ENCODE results near the gene CREB3L4. TPM values are rescaled to one million over a fixed set of nuclear protein-coding genes. Genes with fewer than 3 reads are reported as not detected.
"Not testable (repeated sequence)": the region's sequence is repeated elsewhere in the genome, so short reads cannot be mapped to it uniquely, and the experiment has no call there.

CREB3L4 gene
- total and polyA plus RNA-seq, 4 donors = 1.4 to 10.7 (median 6.9) TPM

DNA sequence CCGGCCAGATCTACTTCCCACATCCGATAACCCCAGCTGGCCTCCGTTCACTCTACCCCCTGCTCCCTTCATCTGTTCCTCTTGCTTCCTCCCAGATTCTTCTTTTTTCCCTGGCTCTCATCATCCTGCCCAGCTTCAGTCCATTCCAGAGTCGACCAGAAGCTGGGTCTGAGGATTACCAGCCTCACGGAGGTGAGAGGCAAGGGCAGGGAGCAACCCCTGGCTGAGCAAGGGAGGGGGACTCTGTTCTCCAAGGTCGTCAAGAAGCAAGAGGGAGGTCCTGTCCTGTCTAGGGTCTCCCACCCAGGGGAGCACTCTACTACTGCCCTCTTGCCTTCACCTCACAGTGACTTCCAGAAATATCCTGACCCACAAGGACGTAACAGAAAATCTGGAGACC, 5.8 kb downstream of the CREB3L4 start:
- Histone ChIP-seq H3K9me3 (ENCODE audit: control insufficient read depth, low read length) (no peaks in the 10 kb centered on the region), H3K4me3 (ENCODE audit: low read length in 2 of 2) (no peak overlapping the region), H3K27me3 (ENCODE audit: control insufficient read depth in 1 of 2, insufficient read depth in 2 of 2, low read length in 1 of 2) (no peaks in the 10 kb centered on the region), H3K36me3 (ENCODE audit: control insufficient read depth in 1 of 2, insufficient read depth in 2 of 2, low read length in 1 of 2) (peaks cover 0 to 2% of the 10 kb centered on the region in 2 donors), H3K27ac (ENCODE audit: low read depth in 1 of 2, low read length in 2 of 2) (no peak overlapping the region), H3K4me1 (ENCODE audit: control insufficient read depth in 1 of 2, insufficient read depth in 2 of 2, low read length in 2 of 2) (no peaks in the 10 kb centered on the region)
- intact Hi-C loops (cut with DNase I) = no loop called here
- WGBS, 2 donors = 67 to 73% methylated on average over 7 of the region's 7 CpGs
- ATAC-seq (ENCODE audit: low FRiP score) = no peak
- no peak for DNase-seq

DNA sequence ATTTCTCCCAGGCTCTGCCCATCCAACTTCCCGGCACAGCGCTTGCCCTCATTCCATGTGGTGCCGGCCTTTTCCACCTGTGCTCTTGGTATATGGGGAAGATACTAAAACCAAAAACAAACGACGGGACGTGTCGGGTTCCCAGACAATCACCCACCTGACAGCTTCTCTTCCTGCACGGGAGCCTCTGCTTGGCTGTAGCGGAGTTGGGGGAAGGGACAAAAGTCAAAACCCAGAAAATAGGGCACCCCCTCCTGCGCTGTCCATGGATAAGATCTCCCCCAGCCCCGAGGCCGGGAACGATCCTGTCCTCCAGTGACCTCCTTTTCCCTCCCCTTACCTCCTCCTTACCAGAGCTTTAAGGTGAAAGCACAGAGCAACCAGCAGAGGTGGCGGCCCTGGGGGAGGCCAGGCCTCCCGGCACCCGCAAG, 9.1 kb downstream of the CREB3L4 start:
- no peaks in the 10 kb centered on the region for H3K9me3 ChIP-seq (ENCODE audit: control insufficient read depth, low read length)
- intact Hi-C loops (cut with DNase I) = no loop called here
- no peaks in the 10 kb centered on the region for H3K27me3 ChIP-seq (ENCODE audit: control insufficient read depth in 1 of 2, insufficient read depth in 2 of 2, low read length in 1 of 2)
- peak overlapping the region; percentile 58 to 83 for H3K4me3 ChIP-seq (ENCODE audit: low read length in 2 of 2)
- no peaks in the 10 kb centered on the region for H3K4me1 ChIP-seq (ENCODE audit: control insufficient read depth in 1 of 2, insufficient read depth in 2 of 2, low read length in 2 of 2)
- DNase-seq (no peak), ATAC-seq (ENCODE audit: low FRiP score) (no peak)
- peaks cover 0 to 2% of the 10 kb centered on the region in 2 donors for H3K36me3 ChIP-seq (ENCODE audit: control insufficient read depth in 1 of 2, insufficient read depth in 2 of 2, low read length in 1 of 2)
- peak overlapping the region in 1 of 2 donors; percentile 45 for H3K27ac ChIP-seq (ENCODE audit: low read depth in 1 of 2, low read length in 2 of 2)
- WGBS, 2 donors = 1% methylated on average over 16 of the region's 16 CpGs

DNA sequence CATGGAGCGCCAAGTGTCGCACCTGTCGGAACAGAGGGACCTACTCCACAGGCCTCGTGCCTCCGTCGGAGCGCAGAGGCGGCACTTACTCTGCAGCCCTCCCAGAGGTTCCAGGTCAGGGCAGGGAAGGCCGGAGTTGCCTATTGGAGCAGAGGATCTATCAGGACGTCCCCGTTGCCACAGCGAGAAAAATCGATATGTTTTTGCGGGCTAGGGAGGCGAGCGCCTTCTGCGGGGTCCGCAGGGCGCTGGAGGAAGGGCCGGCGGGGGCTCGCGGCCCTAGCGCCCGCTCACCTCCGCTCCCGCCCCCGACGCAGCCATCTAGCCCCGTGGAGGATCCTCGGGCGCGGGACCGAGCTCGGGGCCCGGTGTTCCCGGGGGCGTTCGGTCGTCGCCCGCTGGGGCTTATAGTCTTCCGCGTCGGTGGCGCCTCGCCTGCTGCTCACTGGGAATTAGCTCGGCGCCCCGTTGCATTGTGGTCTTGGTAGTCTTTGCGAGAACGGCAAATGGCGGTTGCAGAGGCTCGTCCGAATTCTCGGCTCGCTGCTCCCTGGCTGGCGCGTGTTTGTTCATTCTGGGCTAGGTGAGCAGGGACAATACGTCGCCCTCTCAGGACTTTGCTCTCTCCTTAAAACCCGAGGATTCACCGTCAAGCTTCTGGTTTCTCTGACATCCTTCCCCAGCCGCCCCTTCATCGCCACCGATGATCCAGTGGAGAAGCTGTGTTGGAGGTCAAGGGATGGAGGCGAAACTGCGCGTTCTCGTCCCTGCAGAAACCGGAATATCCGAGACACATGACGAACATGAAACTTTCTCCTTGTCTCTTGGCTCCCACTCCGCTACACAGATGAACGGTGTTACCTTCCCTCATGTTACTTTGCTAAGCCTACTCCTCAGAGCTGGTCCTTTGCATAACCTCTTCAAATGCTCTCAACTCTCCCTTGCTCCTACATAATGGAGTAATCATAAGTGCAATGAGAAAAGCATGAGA, 9.8 kb downstream of the CREB3L4 start, which contains the start of gene JTB:
Gene JTB (minus strand): TSS at position 425 of the 991 bp plus-strand sequence. CDS start 422 bp downstream, at position 3.
- peak within 1 kb of the TSS; percentile 70 to 83 for H3K4me3 ChIP-seq (ENCODE audit: low read length in 2 of 2)
- H3K27ac ChIP-seq (ENCODE audit: low read depth in 1 of 2, low read length in 2 of 2) = peak within 1 kb of the TSS in 1 of 2 donors; percentile 77
- ATAC-seq (ENCODE audit: low FRiP score) = peak; percentile 95
- intact Hi-C loops (cut with DNase I) = no loop called here
- peaks cover 0 to 2% of the 10 kb centered on the region in 2 donors for H3K36me3 ChIP-seq (ENCODE audit: control insufficient read depth in 1 of 2, insufficient read depth in 2 of 2, low read length in 1 of 2)
- 0% methylated on average over 67 to 75 of the region's 75 CpGs for WGBS, 2 donors
- H3K4me1 ChIP-seq (ENCODE audit: control insufficient read depth in 1 of 2, insufficient read depth in 2 of 2, low read length in 2 of 2) = no peaks in the 10 kb centered on the region
- H3K27me3 ChIP-seq (ENCODE audit: control insufficient read depth in 1 of 2, insufficient read depth in 2 of 2, low read length in 1 of 2) = no peaks in the 10 kb centered on the region
- peak; percentile 94 to 96 for DNase-seq
- no peaks in the 10 kb centered on the region for H3K9me3 ChIP-seq (ENCODE audit: control insufficient read depth, low read length)

DNA sequence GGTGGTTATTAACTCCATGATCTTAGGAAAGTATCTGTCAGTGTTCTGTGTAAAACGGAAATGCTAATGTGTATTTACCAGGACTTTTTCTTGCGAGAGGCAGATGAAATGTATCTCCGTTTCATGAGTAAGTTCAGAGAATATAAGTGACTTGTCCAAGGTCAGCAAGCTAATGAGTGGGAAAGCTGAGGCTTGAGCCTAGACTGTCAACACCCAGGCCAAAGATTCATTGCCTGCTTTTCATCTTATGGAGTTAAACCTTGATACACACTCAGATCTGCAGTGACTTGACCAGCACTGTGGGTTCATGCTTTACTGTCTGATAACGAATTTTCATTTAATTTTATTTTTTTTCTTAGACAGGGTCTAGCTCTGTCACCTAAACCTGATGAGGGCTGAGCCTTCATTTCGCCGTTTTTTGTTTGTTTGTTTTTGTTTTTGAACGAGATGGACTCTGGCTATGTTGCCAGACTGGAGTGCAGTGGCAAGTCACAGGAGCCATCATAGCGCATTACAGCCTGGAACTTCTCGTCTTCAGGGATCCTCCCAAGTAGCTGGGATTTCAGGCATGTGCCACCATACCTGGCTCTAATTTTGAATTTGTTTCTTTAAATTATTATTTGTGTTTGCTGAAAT, 10.7 kb downstream of the CREB3L4 start:
- H3K4me3 ChIP-seq (ENCODE audit: low read length in 2 of 2) = peak overlapping the region; percentile 70 to 83
- H3K27ac ChIP-seq (ENCODE audit: low read depth in 1 of 2, low read length in 2 of 2) = no peak overlapping the region
- 58 to 62% methylated on average over 9 of the region's 9 CpGs for WGBS, 2 donors
- intact Hi-C loops (cut with DNase I) = no loop called here
- no peaks in the 10 kb centered on the region for H3K9me3 ChIP-seq (ENCODE audit: control insufficient read depth, low read length)
- H3K4me1 ChIP-seq (ENCODE audit: control insufficient read depth in 1 of 2, insufficient read depth in 2 of 2, low read length in 2 of 2) = no peaks in the 10 kb centered on the region
- no peaks in the 10 kb centered on the region for H3K27me3 ChIP-seq (ENCODE audit: control insufficient read depth in 1 of 2, insufficient read depth in 2 of 2, low read length in 1 of 2)
- H3K36me3 ChIP-seq (ENCODE audit: control insufficient read depth in 1 of 2, insufficient read depth in 2 of 2, low read length in 1 of 2) = peaks cover 0 to 2% of the 10 kb centered on the region in 2 donors
- ATAC-seq (ENCODE audit: low FRiP score) (no peak), DNase-seq (no peak)

DNA sequence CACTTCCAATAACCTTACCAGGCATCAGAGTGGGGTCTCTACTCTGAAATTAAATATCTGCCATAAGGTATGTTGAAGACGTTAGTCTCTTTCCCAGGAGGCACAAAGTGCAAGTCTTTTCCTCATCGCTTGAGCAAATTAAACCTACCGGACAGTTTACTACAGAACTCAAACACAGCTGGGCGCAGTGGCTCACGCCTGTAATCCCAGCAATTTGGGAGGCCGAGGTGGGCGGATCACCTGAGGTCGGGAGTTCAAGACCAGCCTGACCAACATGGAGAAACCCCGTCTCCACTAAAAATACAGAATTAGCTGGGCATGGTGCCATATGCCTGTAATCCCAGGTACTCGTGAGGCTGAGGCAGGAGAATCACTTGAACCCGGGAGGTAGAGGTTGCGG, 11.4 kb downstream of the CREB3L4 start:
- peak; percentile 9 to 17 for DNase-seq
- H3K36me3 ChIP-seq (ENCODE audit: control insufficient read depth in 1 of 2, insufficient read depth in 2 of 2, low read length in 1 of 2); H3K27me3 ChIP-seq (ENCODE audit: control insufficient read depth in 1 of 2, insufficient read depth in 2 of 2, low read length in 1 of 2); H3K4me3 ChIP-seq (ENCODE audit: low read length in 2 of 2); H3K27ac ChIP-seq (ENCODE audit: low read depth in 1 of 2, low read length in 2 of 2); H3K4me1 ChIP-seq (ENCODE audit: control insufficient read depth in 1 of 2, insufficient read depth in 2 of 2, low read length in 2 of 2); ATAC-seq (ENCODE audit: low FRiP score); H3K9me3 ChIP-seq (ENCODE audit: control insufficient read depth, low read length); intact Hi-C loops (cut with DNase I): not testable (repeated sequence)
- 83 to 87% methylated on average over 12 of the region's 12 CpGs for WGBS, 2 donors

DNA sequence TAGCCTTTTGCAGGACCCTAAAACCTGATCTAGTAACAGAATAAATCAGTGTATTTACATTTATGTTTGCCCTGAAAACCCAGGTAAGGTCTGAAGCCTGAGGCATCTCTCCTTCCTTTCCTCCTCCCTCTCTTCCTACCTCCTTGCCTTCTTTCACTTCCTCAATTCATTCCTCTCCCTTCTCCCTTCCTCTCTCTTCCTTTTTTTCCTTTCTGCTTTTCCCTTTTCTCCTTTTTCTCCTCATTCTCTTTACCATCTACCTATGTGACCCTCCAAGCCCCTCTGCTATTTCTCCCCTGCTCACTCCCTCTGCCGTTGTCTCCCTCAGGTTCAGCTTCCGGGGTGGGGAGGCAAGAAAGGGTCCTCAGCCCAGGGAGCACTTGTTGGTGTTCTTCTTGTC, 14.0 kb downstream of the CREB3L4 start:
- H3K36me3 ChIP-seq (ENCODE audit: control insufficient read depth in 1 of 2, insufficient read depth in 2 of 2, low read length in 1 of 2); H3K9me3 ChIP-seq (ENCODE audit: control insufficient read depth, low read length); H3K4me1 ChIP-seq (ENCODE audit: control insufficient read depth in 1 of 2, insufficient read depth in 2 of 2, low read length in 2 of 2); H3K4me3 ChIP-seq (ENCODE audit: low read length in 2 of 2); DNase-seq; ATAC-seq (ENCODE audit: low FRiP score); H3K27ac ChIP-seq (ENCODE audit: low read depth in 1 of 2, low read length in 2 of 2); H3K27me3 ChIP-seq (ENCODE audit: control insufficient read depth in 1 of 2, insufficient read depth in 2 of 2, low read length in 1 of 2): not testable (repeated sequence)
- 84 to 89% methylated on average over 2 of the region's 2 CpGs for WGBS, 2 donors
- intact Hi-C loops (cut with DNase I) = loop anchor here in 1 of 2 donors (5.0 to 10.0 kb wide), 3 partner anchors 34 to 627 kb away; partner anchors contain the start of genes DENND4B, GATAD2B and S100A9

DNA sequence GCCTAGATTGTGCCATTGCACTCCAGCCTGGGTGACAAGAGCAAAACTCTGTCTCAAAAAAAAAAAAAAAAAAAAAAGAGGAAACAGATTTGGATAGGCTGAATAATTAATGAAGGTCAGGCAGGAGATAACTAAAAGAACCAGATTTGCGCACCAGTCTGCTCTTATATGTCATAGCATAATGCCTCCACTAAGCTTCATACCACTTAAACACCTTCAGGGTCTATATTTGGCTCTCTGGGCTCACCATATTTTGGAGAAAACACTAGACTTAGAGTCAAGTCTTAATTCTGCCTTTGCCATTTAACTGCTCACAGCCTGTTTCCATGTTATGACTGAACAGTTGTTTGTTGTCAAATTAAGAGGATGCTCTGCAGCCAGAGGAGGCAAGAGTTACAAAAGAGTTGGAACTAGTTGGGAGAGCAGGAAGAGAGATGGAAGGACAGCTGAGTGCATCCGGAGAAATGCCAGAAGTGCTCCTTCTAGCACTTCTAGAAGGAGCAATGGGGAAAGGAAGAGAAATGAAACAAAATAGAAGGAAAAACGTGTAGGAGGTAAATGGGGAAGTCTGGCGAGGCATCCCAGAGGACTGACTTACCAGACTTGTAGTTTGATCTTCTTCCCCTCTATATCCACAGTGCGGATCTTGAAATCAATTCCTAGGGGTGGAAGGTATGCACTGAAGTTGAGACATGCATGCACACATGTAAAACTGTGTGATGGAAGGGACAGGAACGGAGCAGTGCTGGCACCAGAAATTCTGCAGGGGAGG, 16.6 kb downstream of the CREB3L4 start:
- DNase-seq (no peak), ATAC-seq (ENCODE audit: low FRiP score) (no peak)
- 45 to 54% methylated on average over 6 of the region's 6 CpGs for WGBS, 2 donors
- intact Hi-C loops (cut with DNase I) = loop anchor here in 1 of 2 donors (5.0 to 10.0 kb wide), 3 partner anchors 37 to 630 kb away; partner anchors contain the start of genes DENND4B, GATAD2B and S100A9
- H3K27me3 ChIP-seq (ENCODE audit: control insufficient read depth in 1 of 2, insufficient read depth in 2 of 2, low read length in 1 of 2) = no peaks in the 10 kb centered on the region
- peaks cover 0 to 3% of the 10 kb centered on the region in 2 donors for H3K4me1 ChIP-seq (ENCODE audit: control insufficient read depth in 1 of 2, insufficient read depth in 2 of 2, low read length in 2 of 2)
- H3K27ac ChIP-seq (ENCODE audit: low read depth in 1 of 2, low read length in 2 of 2) = no peak overlapping the region
- no peaks in the 10 kb centered on the region for H3K36me3 ChIP-seq (ENCODE audit: control insufficient read depth in 1 of 2, insufficient read depth in 2 of 2, low read length in 1 of 2)
- no peaks in the 10 kb centered on the region for H3K9me3 ChIP-seq (ENCODE audit: control insufficient read depth, low read length)
- no peak overlapping the region for H3K4me3 ChIP-seq (ENCODE audit: low read length in 2 of 2)

DNA sequence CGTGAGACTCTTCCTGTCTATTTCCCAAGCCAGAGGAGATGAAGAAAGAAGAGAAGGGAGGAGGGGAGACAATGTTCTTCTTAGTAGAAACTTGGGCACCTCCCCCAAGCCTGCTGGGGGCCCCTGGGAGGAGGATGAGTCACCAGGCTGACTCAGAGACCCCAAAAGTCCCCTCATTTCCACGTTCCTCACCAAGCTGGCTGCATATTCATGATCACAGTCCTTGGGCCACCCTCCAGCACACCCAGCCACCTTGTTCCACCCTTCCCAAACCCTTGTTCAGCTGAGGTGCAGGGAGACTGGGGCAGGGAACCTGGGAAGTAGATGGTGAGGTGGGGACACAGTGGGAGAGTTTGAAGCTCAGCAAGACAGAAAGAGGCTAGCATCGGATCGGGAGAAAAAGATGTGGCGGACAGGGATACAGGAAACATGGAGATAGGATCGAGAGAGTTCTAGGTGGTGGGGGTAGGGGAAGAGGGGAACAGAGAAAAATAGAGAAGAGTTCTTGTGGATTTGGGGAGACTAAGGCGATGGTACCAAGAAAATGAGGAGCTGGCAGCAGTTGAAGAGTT, 17.7 kb downstream of the CREB3L4 start:
- Histone ChIP-seq H3K4me3 (ENCODE audit: low read length in 2 of 2) (peak overlapping the region; percentile 90 to 94), H3K36me3 (ENCODE audit: control insufficient read depth in 1 of 2, insufficient read depth in 2 of 2, low read length in 1 of 2) (no peaks in the 10 kb centered on the region), H3K27ac (ENCODE audit: low read depth in 1 of 2, low read length in 2 of 2) (peak overlapping the region; percentile 21 to 94), H3K27me3 (ENCODE audit: control insufficient read depth in 1 of 2, insufficient read depth in 2 of 2, low read length in 1 of 2) (no peaks in the 10 kb centered on the region), H3K9me3 (ENCODE audit: control insufficient read depth, low read length) (no peaks in the 10 kb centered on the region), H3K4me1 (ENCODE audit: control insufficient read depth in 1 of 2, insufficient read depth in 2 of 2, low read length in 2 of 2) (peaks cover 0 to 3% of the 10 kb centered on the region in 2 donors)
- 1 to 4% methylated on average over 7 of the region's 7 CpGs for WGBS, 2 donors
- intact Hi-C loops (cut with DNase I) = loop anchor here (5.0 to 10.0 kb wide), 5 partner anchors 61 to 631 kb away; partner anchors contain the start of genes GATAD2B (in 1 of the 2), ILF2 (in 1 of the 2), NPR1 (in 1 of the 2) and S100A9 (in 1 of the 2)
- ATAC-seq (ENCODE audit: low FRiP score) (peak; percentile 62), DNase-seq (peak; percentile 66 to 86)

Measured in aorta (tissue), 5 donors.